Renal cortical epithelial cell (primary cell): ENCODE measurements around the gene MPZ. TPM values are rescaled to one million over a fixed set of nuclear protein-coding genes. Genes with fewer than 3 reads are reported as not detected.
"Not testable (repeated sequence)": the region's sequence is repeated elsewhere in the genome, so short reads cannot be mapped to it uniquely, and the experiment has no call there.

ENCODE experiments used
- DNase-seq: peaks from one replicate; pipeline ENCODE4 v3.0.0-alpha.2; 2011; ENCODE audit warnings: low read depth
- total RNA-seq: library from RNA; depleted of rRNA; stranded (reverse); fragments of >200 nt; gene quantifications from 2 replicates; pipeline ENCODE4 v1.2.3, GENCODE V29; 2014

MPZ gene
- total RNA-seq, 1 donor from 2014 or later: 0.45 TPM

- not testable (repeated sequence) for DNase-seq
Observed at GRCh38 chr1:161255955-161256520, 53.7 kb downstream of the MPZ start.

GRCh38 chr1:161255302-161255701 is 54.5 kb downstream of the MPZ start:
- not testable (repeated sequence) for DNase-seq

Other genes starting within 250 kb of the MPZ start
- 0.17 TPM in 1 of 2 replicates, not detected in the other for gene ARHGAP30, start 240.1 kb downstream of the MPZ start, total RNA-seq
- 0.75 and 25.0 TPM in 2 replicates for gene NECTIN4, start 220.4 kb downstream of the MPZ start, total RNA-seq
- 10.8 and 11.5 TPM in 2 replicates for gene KLHDC9, start 211.6 kb downstream of the MPZ start, total RNA-seq
- 28.7 and 37.1 TPM in 2 replicates for gene PFDN2, start 191.9 kb downstream of the MPZ start, total RNA-seq
- 25.7 and 26.8 TPM in 2 replicates for gene NIT1, start 191.9 kb downstream of the MPZ start, total RNA-seq
- 18.2 and 34.8 TPM in 2 replicates for gene DEDD, start 177.3 kb downstream of the MPZ start, total RNA-seq
- gene UFC1, start 156.0 kb downstream of the MPZ start, total RNA-seq: 83.5 and 142 TPM in 2 replicates
- 1.7 and 16.2 TPM in 2 replicates for gene USP21, start 150.5 kb downstream of the MPZ start, total RNA-seq
- 24.9 and 36.8 TPM in 2 replicates for gene PPOX, start 143.5 kb downstream of the MPZ start, total RNA-seq
- 16.8 and 25.5 TPM in 2 replicates for gene B4GALT3, start 132.5 kb downstream of the MPZ start, total RNA-seq
- gene ADAMTS4, start 110.9 kb downstream of the MPZ start, total RNA-seq: under 0.01 and 0.35 TPM in 2 replicates
- gene NDUFS2, start 107.6 kb downstream of the MPZ start, total RNA-seq: 175 and 194 TPM in 2 replicates
- gene FCER1G, start 94.7 kb downstream of the MPZ start, total RNA-seq: not detected in 2 replicates
- gene APOA2, start 86.3 kb downstream of the MPZ start, total RNA-seq: not detected in 2 replicates
- 16.5 and 17.4 TPM in 2 replicates for gene TOMM40L, start 83.9 kb downstream of the MPZ start, total RNA-seq
- gene NR1I3, start 71.8 kb downstream of the MPZ start, total RNA-seq: not detected in 2 replicates
- 0.30 TPM in 1 of 2 replicates, not detected in the other for gene PCP4L1, start 51.2 kb downstream of the MPZ start, total RNA-seq
- gene SDHC, start 4.4 kb upstream of the MPZ start, total RNA-seq: 45.8 and 103 TPM in 2 replicates
- not detected in 2 replicates for gene CFAP126, start 57.9 kb upstream of the MPZ start, total RNA-seq
- gene FCGR2A, start 195.5 kb upstream of the MPZ start, total RNA-seq: 0.15 TPM in 1 of 2 replicates, not detected in the other
- 0.17 and 0.25 TPM in 2 replicates for gene HSPA6, start 214.6 kb upstream of the MPZ start, total RNA-seq
- gene FCGR3A, start 239.8 kb upstream of the MPZ start, total RNA-seq: not detected in 2 replicates